ENCODE results near the gene VAPA.

DNA sequence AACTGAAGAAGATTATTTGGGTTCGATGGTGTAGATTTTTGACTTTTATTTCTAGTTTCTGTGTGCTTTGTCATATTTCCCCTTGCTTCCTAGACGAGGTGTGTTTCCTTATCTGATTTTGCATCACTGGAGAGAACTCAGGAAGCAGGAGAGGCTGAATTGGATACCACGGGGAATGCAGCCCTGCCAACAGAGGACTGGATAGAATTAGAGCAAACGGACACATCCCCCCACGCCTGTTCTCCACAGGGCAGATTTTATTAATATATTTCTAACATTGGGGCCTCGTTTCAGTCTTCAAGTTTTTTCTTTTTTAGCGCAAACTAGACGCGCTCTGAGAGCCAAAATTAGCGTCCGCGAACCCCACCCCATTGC, 678 bp upstream of the VAPA start:
- TF ChIP-seq, protein P1, sequence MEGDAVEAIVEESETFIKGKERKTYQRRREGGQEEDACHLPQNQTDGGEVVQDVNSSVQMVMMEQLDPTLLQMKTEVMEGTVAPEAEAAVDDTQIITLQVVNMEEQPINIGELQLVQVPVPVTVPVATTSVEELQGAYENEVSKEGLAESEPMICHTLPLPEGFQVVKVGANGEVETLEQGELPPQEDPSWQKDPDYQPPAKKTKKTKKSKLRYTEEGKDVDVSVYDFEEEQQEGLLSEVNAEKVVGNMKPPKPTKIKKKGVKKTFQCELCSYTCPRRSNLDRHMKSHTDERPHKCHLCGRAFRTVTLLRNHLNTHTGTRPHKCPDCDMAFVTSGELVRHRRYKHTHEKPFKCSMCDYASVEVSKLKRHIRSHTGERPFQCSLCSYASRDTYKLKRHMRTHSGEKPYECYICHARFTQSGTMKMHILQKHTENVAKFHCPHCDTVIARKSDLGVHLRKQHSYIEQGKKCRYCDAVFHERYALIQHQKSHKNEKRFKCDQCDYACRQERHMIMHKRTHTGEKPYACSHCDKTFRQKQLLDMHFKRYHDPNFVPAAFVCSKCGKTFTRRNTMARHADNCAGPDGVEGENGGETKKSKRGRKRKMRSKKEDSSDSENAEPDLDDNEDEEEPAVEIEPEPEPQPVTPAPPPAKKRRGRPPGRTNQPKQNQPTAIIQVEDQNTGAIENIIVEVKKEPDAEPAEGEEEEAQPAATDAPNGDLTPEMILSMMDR (conservative IDR thresholded peaks at IDR 0.05; ENCODE audit: low read length): no peak
- no peak for TF ChIP-seq EZH2phosphoT487 (IDR thresholded peaks at IDR 0.05; ENCODE audit: borderline replicate concordance, low read depth, low read length)
